Measurements from ENCODE around the gene SLC12A2.

The SLC12A2 gene

GRCh38 chr5:128135286-128135685, 51.7 kb downstream of the SLC12A2 start:
- no peak for DNase-seq (ENCODE audit: extremely low read depth, low read depth)
- TF ChIP-seq, protein P1, sequence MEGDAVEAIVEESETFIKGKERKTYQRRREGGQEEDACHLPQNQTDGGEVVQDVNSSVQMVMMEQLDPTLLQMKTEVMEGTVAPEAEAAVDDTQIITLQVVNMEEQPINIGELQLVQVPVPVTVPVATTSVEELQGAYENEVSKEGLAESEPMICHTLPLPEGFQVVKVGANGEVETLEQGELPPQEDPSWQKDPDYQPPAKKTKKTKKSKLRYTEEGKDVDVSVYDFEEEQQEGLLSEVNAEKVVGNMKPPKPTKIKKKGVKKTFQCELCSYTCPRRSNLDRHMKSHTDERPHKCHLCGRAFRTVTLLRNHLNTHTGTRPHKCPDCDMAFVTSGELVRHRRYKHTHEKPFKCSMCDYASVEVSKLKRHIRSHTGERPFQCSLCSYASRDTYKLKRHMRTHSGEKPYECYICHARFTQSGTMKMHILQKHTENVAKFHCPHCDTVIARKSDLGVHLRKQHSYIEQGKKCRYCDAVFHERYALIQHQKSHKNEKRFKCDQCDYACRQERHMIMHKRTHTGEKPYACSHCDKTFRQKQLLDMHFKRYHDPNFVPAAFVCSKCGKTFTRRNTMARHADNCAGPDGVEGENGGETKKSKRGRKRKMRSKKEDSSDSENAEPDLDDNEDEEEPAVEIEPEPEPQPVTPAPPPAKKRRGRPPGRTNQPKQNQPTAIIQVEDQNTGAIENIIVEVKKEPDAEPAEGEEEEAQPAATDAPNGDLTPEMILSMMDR (IDR thresholded peaks at IDR 0.05; ENCODE audit: low read depth, low read length): no peak

- no peak for DNase-seq (ENCODE audit: extremely low read depth, low read depth)
- TF ChIP-seq, protein P1 (IDR thresholded peaks at IDR 0.05; ENCODE audit: low read depth, low read length): no peak
These were observed 60.3 kb downstream of the SLC12A2 start for GRCh38 chr5:128143911-128144310.

DNA sequence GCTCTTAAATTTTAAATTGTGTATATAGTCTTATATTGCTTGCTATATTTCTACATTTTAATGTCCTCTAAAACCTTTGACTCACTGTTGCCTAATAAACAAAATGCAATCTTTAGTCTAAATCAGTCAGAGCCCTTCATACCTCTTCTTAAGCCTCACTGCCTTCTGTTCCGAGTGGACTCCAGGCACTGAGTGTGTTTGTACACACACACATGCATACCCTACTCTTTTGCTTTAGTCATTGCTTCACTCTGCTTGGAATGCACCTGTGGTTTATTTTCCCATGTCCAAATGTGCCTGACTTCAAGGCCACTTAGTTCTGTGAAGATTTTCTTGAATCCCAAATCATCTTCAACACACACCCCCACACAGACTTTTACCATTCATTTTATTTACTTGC, 60.9 kb downstream of the SLC12A2 start:
- no peak for DNase-seq (ENCODE audit: extremely low read depth, low read depth)
- TF ChIP-seq, protein P1 (IDR thresholded peaks at IDR 0.05; ENCODE audit: low read depth, low read length): no peak

DNA sequence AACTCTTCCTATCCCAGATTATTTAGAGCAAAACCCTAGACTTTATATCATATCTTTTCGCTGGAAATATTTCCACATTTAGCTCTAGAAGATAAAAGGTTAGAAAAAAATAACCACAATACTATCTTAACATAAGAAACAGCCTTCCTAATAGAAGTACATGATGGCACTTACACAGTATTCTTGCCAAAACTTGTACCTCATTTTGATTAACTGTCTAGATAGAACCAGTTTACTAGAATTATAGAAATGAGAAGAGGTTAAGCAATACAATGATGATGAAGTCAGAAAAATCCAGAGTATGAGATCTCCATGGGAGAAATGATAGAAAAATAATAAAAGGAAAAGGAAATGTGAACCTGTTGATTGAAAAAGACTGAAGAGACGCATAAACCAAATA, 63.1 kb downstream of the SLC12A2 start:
- no peak for DNase-seq (ENCODE audit: extremely low read depth, low read depth)
- TF ChIP-seq, protein P1 (IDR thresholded peaks at IDR 0.05; ENCODE audit: low read depth, low read length): no peak

- TF ChIP-seq, protein P1 (IDR thresholded peaks at IDR 0.05; ENCODE audit: low read depth, low read length): no peak
- peak; percentile 8 for DNase-seq (ENCODE audit: extremely low read depth, low read depth)
These were observed 71.4 kb downstream of the SLC12A2 start for GRCh38 chr5:128154943-128155342.

DNA sequence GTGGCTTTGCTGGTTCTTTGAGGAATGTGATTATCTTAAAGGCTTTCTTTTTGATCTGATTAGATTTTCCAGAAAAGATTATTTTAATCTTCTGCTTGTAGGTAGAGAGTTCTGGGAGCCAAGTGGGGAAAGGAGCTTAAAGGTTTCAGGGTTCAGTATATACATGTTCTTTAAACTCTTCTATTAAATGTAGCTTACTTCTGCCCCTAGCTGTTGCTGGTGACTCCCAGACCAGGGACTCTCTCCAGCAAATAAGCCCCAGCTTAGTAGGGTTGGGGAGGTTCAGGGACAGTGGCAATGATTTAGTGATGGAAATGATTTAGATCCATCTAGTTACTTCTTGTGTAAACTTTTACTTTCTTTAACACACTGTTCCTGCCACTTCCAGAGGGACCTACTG, 72.2 kb downstream of the SLC12A2 start:
- DNase-seq (ENCODE audit: extremely low read depth, low read depth): no peak
- TF ChIP-seq, protein P1 (IDR thresholded peaks at IDR 0.05; ENCODE audit: low read depth, low read length): no peak; the same call in 1 of the 2 replicates

GRCh38 chr5:128156521-128156920, 73.0 kb downstream of the SLC12A2 start:
- TF ChIP-seq, protein P1 (IDR thresholded peaks at IDR 0.05; ENCODE audit: low read depth, low read length): no peak
- DNase-seq (ENCODE audit: extremely low read depth, low read depth): no peak
